GM12875 (cell line): Measurements from ENCODE around the gene HOXB6.

Experiments
- H3K4me3 ChIP-seq: one replicate; pipeline ENCODE4 v1.5.1; 2011; ENCODE audit warnings: low read depth, low read length, control low read depth
- CTCF ChIP-seq: IDR thresholded peaks from 2 replicates; pipeline ENCODE4 v1.5.1; 2011; ENCODE audit warnings: low read depth, mild to moderate bottlenecking, control low read depth, inconsistent platforms, low read length, moderate library complexity, borderline replicate concordance; ENCODE audit not compliant: insufficient read depth

The HOXB6 gene

GRCh38 chr17:48629411-48629759 is 24.6 kb upstream of the HOXB6 start:
- no peak overlapping the region for H3K4me3 ChIP-seq
- no peak for TF ChIP-seq CTCF

- H3K4me3 ChIP-seq, result no peak overlapping the region
Observed at GRCh38 chr17:48628649-48629410, 24.0 kb upstream of the HOXB6 start.

GRCh38 chr17:48627623-48628521 is 23.1 kb upstream of the HOXB6 start:
- H3K4me3 ChIP-seq, result no peak overlapping the region
- no peak for TF ChIP-seq CTCF

More at GRCh38 chr17:48628649-48629410, 24.0 kb upstream of the HOXB6 start:
- no peak for TF ChIP-seq CTCF

- no peak overlapping the region for H3K4me3 ChIP-seq
Observed at GRCh38 chr17:48627118-48627597, 22.4 kb upstream of the HOXB6 start.

GRCh38 chr17:48626245-48627117 is 21.7 kb upstream of the HOXB6 start, which contains the start of gene HOXB9:
TSS of gene HOXB9 (minus strand) at chr17:48626358. CDS start at chr17:48626269, 89 bp downstream.
- H3K4me3 ChIP-seq, result peak within 1 kb of the TSS; percentile 36
- no peak for TF ChIP-seq CTCF

More at GRCh38 chr17:48627118-48627597, 22.4 kb upstream of the HOXB6 start:
- no peak for TF ChIP-seq CTCF

GRCh38 chr17:48625495-48626244 is 20.9 kb upstream of the HOXB6 start:
- TF ChIP-seq CTCF, result no peak
- H3K4me3 ChIP-seq, result peak overlapping the region; percentile 36
